Vagina (tissue), 2 donors: ENCODE measurements around the gene DLG2.

Experiments used
- POLR2AphosphoS5 ChIP-seq, 2 donors: sonication (generic); formaldehyde crosslinking; IDR thresholded peaks; one replicate each; pipeline ENCODE4 v1.9.0; 2017; ENCODE audit warnings: antibody characterized with exemption in 2 of 2, mild to moderate bottlenecking in 2 of 2, low read depth in 1 of 2; ENCODE audit not compliant: insufficient read depth in 1 of 2
- TF ChIP-seq, protein P1 (sequence below), 3 experiments: fragments of 450-650 bp in 2 of 3; fragments of 200-600 bp in 1 of 3; sonication (generic) in 1 of 3; IDR thresholded peaks; one replicate each; pipeline ENCODE4 v1.5.1; 2017 to 2019; ENCODE audit warnings: antibody characterized with exemption in 3 of 3, mild to moderate bottlenecking in 2 of 3, moderate library complexity in 2 of 3

DNA sequence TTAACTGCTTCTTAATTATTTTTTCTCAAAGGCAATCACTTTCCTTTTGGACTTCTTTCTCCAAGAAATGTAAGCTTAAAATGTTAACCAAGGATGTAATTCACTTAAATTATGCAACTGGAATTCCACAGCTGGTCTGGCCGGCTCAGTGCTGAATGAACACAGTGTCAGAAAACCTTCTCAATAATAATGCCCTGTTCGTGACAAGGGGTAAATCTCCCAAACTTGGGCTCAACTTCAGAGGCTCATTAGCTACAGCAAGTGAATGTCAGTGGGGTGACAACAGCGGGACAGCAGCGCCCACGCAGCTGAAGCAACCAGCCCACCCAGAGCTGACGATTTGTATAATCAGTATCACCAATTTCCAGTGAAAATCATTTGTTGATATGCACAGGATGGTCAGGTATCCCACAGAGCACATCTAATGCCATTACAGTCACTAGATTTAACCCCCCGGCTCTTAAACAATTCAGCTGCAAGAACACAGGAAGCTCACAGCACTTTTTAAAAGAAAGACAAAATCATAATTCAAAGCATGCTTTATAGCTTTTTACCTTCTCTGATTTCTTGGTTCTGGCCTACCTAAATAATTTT is 704.8 kb downstream of the DLG2 start:
- TF ChIP-seq POLR2AphosphoS5 (IDR thresholded peaks at IDR 0.05; ENCODE audit: insufficient read depth in 1 of 2, low read depth in 1 of 2) = no peak
- TF ChIP-seq, protein P1, sequence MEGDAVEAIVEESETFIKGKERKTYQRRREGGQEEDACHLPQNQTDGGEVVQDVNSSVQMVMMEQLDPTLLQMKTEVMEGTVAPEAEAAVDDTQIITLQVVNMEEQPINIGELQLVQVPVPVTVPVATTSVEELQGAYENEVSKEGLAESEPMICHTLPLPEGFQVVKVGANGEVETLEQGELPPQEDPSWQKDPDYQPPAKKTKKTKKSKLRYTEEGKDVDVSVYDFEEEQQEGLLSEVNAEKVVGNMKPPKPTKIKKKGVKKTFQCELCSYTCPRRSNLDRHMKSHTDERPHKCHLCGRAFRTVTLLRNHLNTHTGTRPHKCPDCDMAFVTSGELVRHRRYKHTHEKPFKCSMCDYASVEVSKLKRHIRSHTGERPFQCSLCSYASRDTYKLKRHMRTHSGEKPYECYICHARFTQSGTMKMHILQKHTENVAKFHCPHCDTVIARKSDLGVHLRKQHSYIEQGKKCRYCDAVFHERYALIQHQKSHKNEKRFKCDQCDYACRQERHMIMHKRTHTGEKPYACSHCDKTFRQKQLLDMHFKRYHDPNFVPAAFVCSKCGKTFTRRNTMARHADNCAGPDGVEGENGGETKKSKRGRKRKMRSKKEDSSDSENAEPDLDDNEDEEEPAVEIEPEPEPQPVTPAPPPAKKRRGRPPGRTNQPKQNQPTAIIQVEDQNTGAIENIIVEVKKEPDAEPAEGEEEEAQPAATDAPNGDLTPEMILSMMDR (IDR thresholded peaks at IDR 0.05) = no peak
